HS-5 (cell line): ENCODE measurements around the gene SLC4A11.

ENCODE experiments used
- DNase-seq: peaks from one replicate; pipeline ENCODE4 v3.0.0-alpha.2; 2012; ENCODE audit warnings: low read depth

Gene SLC4A11

GRCh38 chr20:3239026-3239866 lies at the start of gene SLC4A11:
TSS of gene SLC4A11 (minus strand) at chr20:3239190. CDS start at chr20:3239137, 53 bp downstream.
- no peak for DNase-seq

GRCh38 chr20:3283222-3283820 lies 44.3 kb upstream of the SLC4A11 start:
- DNase-seq = no peak

GRCh38 chr20:3282271-3283221 lies 43.6 kb upstream of the SLC4A11 start:
- DNase-seq = no peak

GRCh38 chr20:3281437-3281836 lies 42.4 kb upstream of the SLC4A11 start:
- no peak for DNase-seq

- no peak for DNase-seq
These were observed 40.8 kb upstream of the SLC4A11 start for GRCh38 chr20:3279761-3280160.

- DNase-seq = no peak
These were observed 38.9 kb upstream of the SLC4A11 start for GRCh38 chr20:3277686-3278465.

GRCh38 chr20:3276680-3277015 lies 37.7 kb upstream of the SLC4A11 start:
- DNase-seq = no peak

- DNase-seq = no peak
These were observed 37.1 kb upstream of the SLC4A11 start for GRCh38 chr20:3275966-3276679.

GRCh38 chr20:3275064-3275935 lies 36.3 kb upstream of the SLC4A11 start:
- no peak for DNase-seq

- no peak for DNase-seq
These were observed 34.4 kb upstream of the SLC4A11 start for GRCh38 chr20:3273371-3273770.

GRCh38 chr20:3270051-3270450 lies 31.1 kb upstream of the SLC4A11 start:
- no peak for DNase-seq

- DNase-seq = no peak
These were observed 23.6 kb upstream of the SLC4A11 start for GRCh38 chr20:3262566-3262965.

GRCh38 chr20:3258429-3258828 lies 19.4 kb upstream of the SLC4A11 start:
- no peak for DNase-seq

GRCh38 chr20:3255728-3256127 lies 16.7 kb upstream of the SLC4A11 start:
- DNase-seq = no peak

GRCh38 chr20:3251806-3252205 lies 12.8 kb upstream of the SLC4A11 start:
- DNase-seq = no peak

GRCh38 chr20:3250091-3250504 lies 11.1 kb upstream of the SLC4A11 start:
- no peak for DNase-seq

- no peak for DNase-seq
These were observed 10.0 kb upstream of the SLC4A11 start for GRCh38 chr20:3248993-3249347.

- no peak for DNase-seq
These were observed 9.4 kb upstream of the SLC4A11 start for GRCh38 chr20:3248167-3248992.

GRCh38 chr20:3247638-3248037 lies 8.6 kb upstream of the SLC4A11 start:
- DNase-seq = no peak
